Astrocyte (in vitro differentiated cells and primary cell): Measurements from ENCODE around the gene CYP27B1. TPM values are rescaled to one million over a fixed set of nuclear protein-coding genes. Genes with fewer than 3 reads are reported as not detected.
"Not testable (repeated sequence)": the region's sequence is repeated elsewhere in the genome, so short reads cannot be mapped to it uniquely, and the experiment has no call there.

Experiments used
- DNase-seq: peaks from one replicate; pipeline ENCODE4 v3.0.0-alpha.2; 2010; ENCODE audit warnings: low read depth
- FAIRE-seq: peaks from 2 replicates; lab custom pipeline; 2011; peaks lifted over from hg19 to GRCh38; lab: Jason Lieb, UNC
- H2AFZ ChIP-seq: 2 replicates; pipeline ENCODE4 v1.6.0; 2012; ENCODE audit warnings: low read depth, low read length, inconsistent platforms
- H3K27ac ChIP-seq: 2 replicates; pipeline ENCODE4 v1.5.1; 2011; ENCODE audit warnings: low read depth, low read length, inconsistent platforms
- H3K27me3 ChIP-seq: 2 replicates; pipeline ENCODE4 v1.6.0; 2011; ENCODE audit warnings: low read length, inconsistent platforms; ENCODE audit not compliant: insufficient read depth
- H3K36me3 ChIP-seq: 2 replicates; pipeline ENCODE4 v1.5.1; 2011; ENCODE audit warnings: low read length, inconsistent platforms; ENCODE audit not compliant: insufficient read depth
- H3K4me1 ChIP-seq: 2 replicates; pipeline ENCODE4 v1.5.1; 2011; ENCODE audit warnings: low read length, inconsistent platforms; ENCODE audit not compliant: insufficient read depth
- H3K4me2 ChIP-seq: 2 replicates; pipeline ENCODE4 v1.6.0; 2012; ENCODE audit warnings: low read length, inconsistent platforms
- H3K4me3 ChIP-seq: 2 replicates; pipeline ENCODE4 v1.5.1; 2011; ENCODE audit warnings: low read depth, mild to moderate bottlenecking, low read length, inconsistent platforms; ENCODE audit not compliant: insufficient read depth
- H3K79me2 ChIP-seq: 2 replicates; pipeline ENCODE4 v1.6.0; 2012; ENCODE audit warnings: mild to moderate bottlenecking, low read length, inconsistent platforms; ENCODE audit not compliant: insufficient read depth
- H3K9ac ChIP-seq: 2 replicates; pipeline ENCODE4 v1.6.0; 2012; ENCODE audit warnings: mild to moderate bottlenecking, low read length, inconsistent platforms
- H3K9me3 ChIP-seq: 2 replicates; pipeline ENCODE4 v1.5.1; 2012; ENCODE audit warnings: low read depth, mild to moderate bottlenecking, low read length, inconsistent platforms; ENCODE audit not compliant: insufficient read depth
- H4K20me1 ChIP-seq: 2 replicates; pipeline ENCODE4 v1.6.0; 2012; ENCODE audit warnings: low read length, inconsistent platforms; ENCODE audit not compliant: insufficient read depth
- H3K27ac Mint-ChIP-seq: one replicate; pipeline ENCODE4 v1.8.0; 2021; ENCODE audit warnings: mild to moderate bottlenecking, mixed read lengths; ENCODE audit not compliant: unreplicated experiment
- H3K27me3 Mint-ChIP-seq: one replicate; pipeline ENCODE4 v1.8.0; 2021; ENCODE audit warnings: low read depth, mixed read lengths; ENCODE audit not compliant: unreplicated experiment
- H3K36me3 Mint-ChIP-seq: one replicate; pipeline ENCODE4 v1.8.0; 2021; ENCODE audit warnings: low read depth, mixed read lengths; ENCODE audit not compliant: unreplicated experiment
- H3K4me1 Mint-ChIP-seq: one replicate; pipeline ENCODE4 v1.8.0; 2021; ENCODE audit warnings: low read depth, mixed read lengths; ENCODE audit not compliant: unreplicated experiment
- H3K4me3 Mint-ChIP-seq: one replicate; pipeline ENCODE4 v1.8.0; 2021; ENCODE audit warnings: mild to moderate bottlenecking, moderate library complexity, mixed read lengths; ENCODE audit not compliant: unreplicated experiment
- H3K9me3 Mint-ChIP-seq: one replicate; pipeline ENCODE4 v1.8.0; 2021; ENCODE audit warnings: mild to moderate bottlenecking, mixed read lengths; ENCODE audit not compliant: unreplicated experiment
- CTCF ChIP-seq: IDR thresholded peaks from 2 replicates; pipeline ENCODE4 v1.5.1; 2011; ENCODE audit warnings: low read depth, mild to moderate bottlenecking, inconsistent platforms, low read length, moderate library complexity; ENCODE audit not compliant: insufficient read depth
- EZH2 ChIP-seq: IDR thresholded peaks from 2 replicates; pipeline ENCODE4 v1.6.1; 2012; ENCODE audit warnings: mild to moderate bottlenecking, low read length, inconsistent platforms; ENCODE audit not compliant: insufficient read depth
- total RNA-seq: library from RNA; stranded (reverse); gene quantifications from 2 replicates; pipeline ENCODE4 v1.2.1, GENCODE V29; 2021

Gene CYP27B1
- total RNA-seq, 1 donor from 2014 or later, result 1.5 TPM

GRCh38 chr12:57715786-57716185 lies 51.1 kb downstream of the CYP27B1 start:
- no peaks in the 10 kb centered on the region for H3K9me3 Mint-ChIP-seq
- peaks cover 34% of the 10 kb centered on the region for H3K36me3 Mint-ChIP-seq

GRCh38 chr12:57715036-57715748 lies 51.7 kb downstream of the CYP27B1 start:
- H3K27me3 ChIP-seq, H3K9me3 Mint-ChIP-seq, H3K4me3 ChIP-seq, H3K9ac ChIP-seq, H3K79me2 ChIP-seq, FAIRE-seq, H3K4me1 ChIP-seq, H3K4me2 ChIP-seq, DNase-seq, H4K20me1 ChIP-seq, H3K27ac Mint-ChIP-seq, H3K27me3 Mint-ChIP-seq, H3K9me3 ChIP-seq, H2AFZ ChIP-seq, H3K27ac ChIP-seq, H3K4me3 Mint-ChIP-seq, H3K4me1 Mint-ChIP-seq: not testable (repeated sequence)
- peaks cover 28% of the 10 kb centered on the region for H3K36me3 ChIP-seq
- H3K36me3 Mint-ChIP-seq, result peaks cover 34% of the 10 kb centered on the region

More at GRCh38 chr12:57715786-57716185, 51.1 kb downstream of the CYP27B1 start:
- no peak overlapping the region for H3K4me2 ChIP-seq
- no peaks in the 10 kb centered on the region for H3K4me1 Mint-ChIP-seq
- DNase-seq (no peak), FAIRE-seq (no peak)
- no peak overlapping the region for H3K4me3 ChIP-seq
- H3K9me3 ChIP-seq, result no peaks in the 10 kb centered on the region
- H3K9ac ChIP-seq, result no peak overlapping the region
- no peaks in the 10 kb centered on the region for H4K20me1 ChIP-seq
- no peak overlapping the region for H2AFZ ChIP-seq
- peaks cover 28% of the 10 kb centered on the region for H3K36me3 ChIP-seq
- no peaks in the 10 kb centered on the region for H3K79me2 ChIP-seq
- no peak overlapping the region for H3K27ac Mint-ChIP-seq
- no peaks in the 10 kb centered on the region for H3K27me3 Mint-ChIP-seq
- H3K27me3 ChIP-seq, result no peaks in the 10 kb centered on the region
- H3K27ac ChIP-seq, result no peak overlapping the region
- H3K4me1 ChIP-seq, result no peaks in the 10 kb centered on the region
- H3K4me3 Mint-ChIP-seq, result no peak overlapping the region
- no peak for TF ChIP-seq EZH2
- no peak for TF ChIP-seq CTCF

DNA sequence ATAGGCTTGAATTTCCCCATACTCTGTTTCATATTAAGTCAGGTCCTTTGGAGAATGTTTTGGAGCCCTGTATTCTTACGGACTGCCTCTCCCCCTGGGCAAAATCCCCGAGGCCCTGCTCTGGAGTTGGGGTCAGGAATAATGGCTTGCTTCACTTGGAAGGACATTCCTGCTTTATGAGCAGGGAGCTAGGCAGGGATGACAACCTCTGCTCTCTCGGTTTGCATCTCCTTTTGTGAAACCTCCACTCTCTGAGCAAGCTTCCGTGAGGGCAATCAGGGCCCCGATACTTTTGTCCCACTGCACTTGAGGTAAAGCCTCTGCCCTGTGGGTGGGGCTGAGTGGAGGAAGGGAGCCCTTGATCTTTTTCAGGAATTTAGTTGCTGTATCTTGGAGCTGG lies 53.7 kb downstream of the CYP27B1 start:
- H3K27me3 Mint-ChIP-seq, result no peaks in the 10 kb centered on the region
- FAIRE-seq, result no peak

More for the DNA sequence above, 53.7 kb downstream of the CYP27B1 start:
- Histone ChIP-seq H3K27me3 (no peaks in the 10 kb centered on the region), H3K36me3 (peaks cover 19% of the 10 kb centered on the region), H2AFZ (no peak overlapping the region), H3K79me2 (no peaks in the 10 kb centered on the region), H3K9me3 (no peaks in the 10 kb centered on the region), H3K4me1 (no peaks in the 10 kb centered on the region), H3K9ac (no peak overlapping the region), H3K4me2 (no peak overlapping the region), H3K4me3 (no peak overlapping the region), H3K27ac (no peak overlapping the region), H4K20me1 (no peaks in the 10 kb centered on the region)
- no peaks in the 10 kb centered on the region for H3K4me1 Mint-ChIP-seq
- TF ChIP-seq EZH2, result no peak
- no peak for DNase-seq
- no peaks in the 10 kb centered on the region for H3K9me3 Mint-ChIP-seq
- no peak overlapping the region for H3K27ac Mint-ChIP-seq
- H3K4me3 Mint-ChIP-seq, result no peak overlapping the region
- H3K36me3 Mint-ChIP-seq, result peaks cover 21% of the 10 kb centered on the region
